Cortex of kidney (tissue), 1 donor: Measurements from ENCODE around the gene PRKCA.
"Not testable (repeated sequence)": the region's sequence is repeated elsewhere in the genome, so short reads cannot be mapped to it uniquely, and the experiment has no call there.

Experiments used
- DNase-seq: peaks from one replicate; lab custom pipeline; 2025; lab: John Stamatoyannopoulos, UW

The PRKCA gene

GRCh38 chr17:66386498-66387351, 84.3 kb downstream of the PRKCA start:
- no peak for DNase-seq

DNA sequence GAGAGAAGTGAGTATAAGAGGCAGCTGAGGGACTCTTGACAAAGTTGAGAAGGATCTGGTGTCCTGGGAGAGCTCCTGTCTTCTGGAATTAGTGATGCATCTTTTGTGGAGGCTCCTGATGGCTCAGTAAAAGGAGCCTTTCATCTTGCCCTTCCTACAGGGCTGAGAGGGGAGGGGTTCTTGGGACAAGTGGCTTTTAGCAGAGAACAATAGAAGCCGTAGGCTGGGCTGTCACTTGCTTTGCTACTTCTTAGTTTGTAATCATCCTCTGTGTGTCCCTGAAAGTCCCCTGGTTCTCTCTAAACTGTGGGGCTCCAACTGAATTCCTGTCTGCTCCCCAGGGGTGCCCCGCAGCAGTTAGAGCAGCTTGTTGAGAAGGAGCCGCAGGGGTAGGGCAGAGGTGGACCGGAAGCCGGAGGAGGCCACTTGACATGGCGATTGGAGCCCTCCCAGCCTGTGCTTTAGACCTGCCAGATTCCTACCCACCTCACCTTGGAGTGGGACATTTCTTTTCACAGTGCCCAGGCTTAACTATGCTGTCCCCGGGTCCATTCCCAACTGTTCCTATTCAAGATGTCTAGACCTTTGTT, 85.1 kb downstream of the PRKCA start:
- no peak for DNase-seq

DNA sequence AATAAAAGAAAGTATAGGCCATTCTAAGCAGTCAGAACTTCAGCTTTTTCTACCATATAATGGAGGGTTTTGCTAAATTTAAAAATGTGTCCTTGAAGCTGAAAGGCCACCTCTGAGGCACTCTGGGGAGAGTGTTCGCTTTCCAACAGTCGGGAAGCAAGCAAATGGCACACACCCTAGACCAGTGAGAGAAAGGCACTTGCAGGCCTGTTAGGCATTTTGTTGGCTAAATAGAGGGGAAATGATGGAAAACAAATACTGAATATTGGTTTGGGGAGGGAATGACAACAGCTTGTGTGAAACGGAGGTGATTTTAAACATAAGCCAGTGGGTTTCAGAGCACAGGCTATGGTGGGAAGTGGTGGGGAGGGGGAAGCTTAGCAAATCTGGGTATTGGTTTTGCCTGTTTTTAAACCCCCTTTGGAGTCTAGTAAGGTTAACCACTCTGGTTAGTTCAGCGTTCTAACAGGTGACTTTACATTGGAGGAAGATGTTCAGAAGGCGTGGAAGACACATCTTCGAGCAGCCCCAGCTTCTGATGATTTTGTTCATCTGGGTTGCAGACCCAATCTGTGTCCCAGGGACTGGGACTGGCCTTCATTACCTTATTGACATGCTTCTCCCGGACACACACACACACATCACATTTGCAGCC, 90.5 kb downstream of the PRKCA start:
- DNase-seq = no peak

- DNase-seq = no peak
Measured at GRCh38 chr17:66395961-66396360, 93.5 kb downstream of the PRKCA start.

GRCh38 chr17:66397486-66397885, 95.1 kb downstream of the PRKCA start:
- DNase-seq = no peak

- DNase-seq = no peak
Measured at GRCh38 chr17:66398059-66398458, 95.6 kb downstream of the PRKCA start.

DNA sequence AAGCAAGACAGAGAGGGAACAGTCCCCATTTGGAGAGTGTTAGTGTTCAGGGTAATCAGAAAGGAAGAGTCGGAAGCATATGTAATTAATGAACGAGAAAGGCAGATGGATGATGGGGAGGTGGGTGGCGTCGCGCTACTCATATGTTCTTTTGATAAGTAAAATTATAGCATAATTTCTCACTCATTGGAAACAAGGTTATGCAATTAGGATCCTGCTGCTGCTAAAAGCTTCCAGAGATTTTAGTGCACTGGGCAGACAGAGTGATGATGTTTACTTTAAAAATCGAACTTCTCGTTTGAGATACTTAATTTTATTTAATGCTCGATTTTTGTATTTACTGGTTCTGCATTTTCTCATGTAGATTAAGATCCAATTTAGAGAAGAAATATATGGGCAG, 96.2 kb downstream of the PRKCA start:
- no peak for DNase-seq

- no peak for DNase-seq
Measured at GRCh38 chr17:66399441-66399840, 97.0 kb downstream of the PRKCA start.

- DNase-seq = not testable (repeated sequence)
Measured at GRCh38 chr17:66400041-66400688, 97.8 kb downstream of the PRKCA start.

DNA sequence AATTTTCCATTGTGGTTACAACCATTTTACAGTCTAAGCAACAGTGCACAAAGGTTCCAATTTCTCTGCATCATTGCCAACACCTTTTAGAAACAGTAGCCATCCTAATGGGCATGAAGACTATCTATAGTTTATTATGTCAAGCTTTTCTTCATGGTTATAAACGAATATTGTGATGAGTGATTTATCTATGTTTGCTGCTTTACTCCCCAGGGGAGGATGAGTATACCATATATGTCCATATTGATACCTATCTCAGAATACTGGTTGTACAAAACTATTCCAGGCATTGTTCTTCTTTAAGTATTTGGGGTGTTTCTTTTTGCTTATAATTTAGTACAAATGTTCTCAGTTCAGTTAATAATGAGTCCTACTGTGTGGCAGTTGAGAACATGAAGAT, 98.3 kb downstream of the PRKCA start:
- DNase-seq = no peak

GRCh38 chr17:66401364-66401763, 99.0 kb downstream of the PRKCA start:
- DNase-seq = no peak

- DNase-seq = no peak
Measured at GRCh38 chr17:66403846-66404556, 101.6 kb downstream of the PRKCA start.

GRCh38 chr17:66405836-66406677, 103.6 kb downstream of the PRKCA start:
- DNase-seq = no peak

DNA sequence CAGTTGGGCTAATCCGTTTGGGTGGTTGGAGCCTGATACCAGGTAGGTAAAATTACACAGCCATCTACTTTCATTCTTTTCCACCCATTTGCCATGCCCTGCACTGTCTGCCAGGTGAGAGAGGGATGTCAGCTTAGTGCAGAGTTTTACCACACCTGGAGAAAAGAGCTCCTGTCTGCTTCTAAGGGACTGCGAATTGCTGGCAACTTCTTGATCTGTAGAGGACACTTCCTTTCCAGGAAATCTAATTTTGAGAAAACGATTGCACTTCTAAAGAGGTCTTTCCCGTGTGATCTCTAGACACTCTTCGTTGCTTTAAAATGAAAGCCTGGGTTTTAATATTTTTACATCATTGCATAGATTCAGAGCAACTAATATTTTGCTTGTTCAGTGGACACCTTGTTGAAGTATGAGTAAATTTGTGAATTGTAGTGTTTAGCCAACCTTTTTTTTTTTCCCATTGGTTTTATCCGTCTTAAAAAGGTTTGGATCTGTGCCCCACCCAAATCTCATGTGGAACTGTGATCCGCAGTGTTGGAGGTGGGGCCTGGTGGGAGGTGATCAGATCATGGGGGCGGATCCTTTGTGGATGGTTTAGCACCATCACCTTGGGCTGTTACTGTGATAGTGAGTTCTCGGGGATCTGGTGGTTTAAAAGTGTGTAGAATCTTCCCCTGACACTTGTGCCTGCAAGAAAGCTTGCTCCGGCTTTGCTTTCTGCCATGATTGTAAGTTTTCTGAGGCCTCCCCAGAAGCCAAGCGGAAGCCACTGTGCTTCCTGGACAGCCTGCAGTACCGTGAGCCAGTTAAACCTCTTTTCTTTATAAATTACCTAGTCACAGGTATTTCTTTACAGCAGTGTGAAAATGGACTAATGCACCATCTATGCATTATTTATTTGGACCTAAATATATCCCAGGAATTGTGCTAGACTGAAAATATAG, 104.6 kb downstream of the PRKCA start:
- no peak for DNase-seq

DNA sequence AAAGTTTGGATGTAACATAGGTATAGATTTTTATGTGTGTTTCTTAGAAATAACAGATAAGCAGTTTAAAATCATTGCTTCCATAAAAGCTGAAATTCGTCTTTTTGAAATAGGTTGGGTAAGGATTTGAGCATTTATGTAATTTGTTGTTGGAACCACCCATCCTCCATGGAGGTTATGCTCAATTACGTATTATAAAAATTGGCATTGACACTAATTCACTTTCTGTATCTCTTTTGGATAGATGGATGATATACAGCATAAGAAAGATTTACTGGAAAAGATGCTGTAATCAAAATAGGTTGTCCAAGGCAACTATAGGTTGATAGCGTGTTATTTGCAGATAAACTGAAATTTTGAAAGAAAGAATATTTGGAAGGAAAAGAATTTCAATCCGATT, 105.5 kb downstream of the PRKCA start:
- DNase-seq = no peak

- DNase-seq = no peak
Measured at GRCh38 chr17:66411520-66411919, 109.1 kb downstream of the PRKCA start.

DNA sequence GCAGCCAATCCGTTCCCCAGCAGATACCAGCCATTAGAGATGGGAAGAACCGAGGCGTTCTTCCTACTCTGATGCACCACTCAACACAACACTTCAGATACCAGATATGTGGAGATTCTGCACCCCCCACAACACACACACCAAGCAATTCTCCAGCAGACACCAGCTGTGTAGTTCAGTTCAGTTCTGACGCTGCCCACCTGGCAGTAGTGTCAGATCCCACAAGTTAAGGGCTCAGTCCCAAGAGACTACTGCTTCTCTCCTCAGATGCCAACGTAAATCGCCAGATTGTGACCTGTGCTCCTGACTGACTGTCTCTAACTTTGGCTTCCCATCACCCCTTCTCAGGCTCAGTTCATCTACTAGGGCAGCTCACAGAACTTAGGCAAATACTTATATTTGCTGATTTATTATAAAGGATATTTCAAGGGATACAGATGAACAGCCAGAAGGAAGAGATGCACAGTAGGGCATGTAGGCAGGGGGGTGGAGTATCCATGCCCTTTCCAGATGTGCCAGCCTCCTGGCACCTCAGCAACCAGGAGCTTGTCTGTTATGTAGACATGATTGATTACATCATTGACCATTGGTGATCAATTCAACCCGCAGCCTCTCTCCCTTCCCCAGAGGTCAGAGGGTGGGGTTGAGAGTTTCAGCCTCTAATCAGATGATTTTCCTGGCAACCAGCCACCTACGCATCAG, 110.6 kb downstream of the PRKCA start:
- no peak for DNase-seq

GRCh38 chr17:66413559-66414520, 111.4 kb downstream of the PRKCA start:
- no peak for DNase-seq
